Keratinocyte (primary cell): Measurements from ENCODE around the gene SETBP1. TPM values are rescaled to one million over a fixed set of nuclear protein-coding genes. Genes with fewer than 3 reads are reported as not detected.

Experiments used
- DNase-seq: peaks from one replicate; pipeline ENCODE4 v3.0.0-alpha.2; 2011; ENCODE audit warnings: low read depth, missing footprints, low spot score
- FAIRE-seq: peaks from 2 replicates; lab custom pipeline; 2011; peaks lifted over from hg19 to GRCh38; lab: Jason Lieb, UNC
- H2AFZ ChIP-seq: 2 replicates; pipeline ENCODE4 v1.6.0; 2012; ENCODE audit warnings: low read length, control low read depth, inconsistent platforms; ENCODE audit not compliant: control insufficient read depth
- H3K27ac ChIP-seq: 2 replicates; pipeline ENCODE4 v1.5.1; 2011; ENCODE audit warnings: low read length; ENCODE audit not compliant: control insufficient read depth, insufficient read depth
- H3K27me3 ChIP-seq: 3 replicates; pipeline ENCODE4 v1.6.0; 2011; ENCODE audit warnings: low read length; ENCODE audit not compliant: control insufficient read depth, insufficient read depth; ENCODE audit errors: extremely low read depth
- H3K36me3 ChIP-seq, 2 experiments: 2 replicates in 1 of 2; 3 replicates in 1 of 2; pipeline ENCODE4 v1.5.1; 2011; ENCODE audit warnings: low read length in 2 of 2, mild to moderate bottlenecking in 1 of 2; ENCODE audit not compliant: control insufficient read depth in 2 of 2, insufficient read depth in 2 of 2; ENCODE audit errors: extremely low read depth in 1 of 2
- H3K4me1 ChIP-seq: 3 replicates; pipeline ENCODE4 v1.5.1; 2011; ENCODE audit warnings: low read length; ENCODE audit not compliant: control insufficient read depth, insufficient read depth; ENCODE audit errors: extremely low read depth
- H3K4me2 ChIP-seq: 3 replicates; pipeline ENCODE4 v1.6.0; 2011; ENCODE audit warnings: low read depth, low read length; ENCODE audit not compliant: control insufficient read depth, insufficient read depth; ENCODE audit errors: extremely low read depth
- H3K4me3 ChIP-seq, 3 experiments: fragments of 200-600 bp in 1 of 3; sonication (generic) in 1 of 3; 2 replicates in 2 of 3; 3 replicates in 1 of 3; pipeline ENCODE4 v1.5.1; 2011 to 2016; ENCODE audit warnings: low read length in 3 of 3, mild to moderate bottlenecking in 3 of 3, control low read depth in 2 of 3, inconsistent platforms in 1 of 3, low read depth in 1 of 3, mixed read lengths in 1 of 3, mixed run types in 1 of 3, moderate library complexity in 1 of 3; ENCODE audit not compliant: control insufficient read depth in 2 of 3, insufficient read depth in 2 of 3; ENCODE audit errors: extremely low read depth in 1 of 3
- H3K79me2 ChIP-seq: 2 replicates; pipeline ENCODE4 v1.6.0; 2012; ENCODE audit warnings: low read length; ENCODE audit not compliant: control insufficient read depth, insufficient read depth
- H3K9ac ChIP-seq: 3 replicates; pipeline ENCODE4 v1.6.0; 2011; ENCODE audit warnings: low read length; ENCODE audit not compliant: control insufficient read depth, insufficient read depth; ENCODE audit errors: extremely low read depth
- H3K9me1 ChIP-seq: 3 replicates; pipeline ENCODE4 v1.6.0; 2011; ENCODE audit warnings: low read length; ENCODE audit not compliant: control insufficient read depth, insufficient read depth; ENCODE audit errors: extremely low read depth
- H3K9me3 ChIP-seq: 2 replicates; pipeline ENCODE4 v1.5.1; 2012; ENCODE audit warnings: low read depth, low read length; ENCODE audit not compliant: control insufficient read depth
- H4K20me1 ChIP-seq: 3 replicates; pipeline ENCODE4 v1.6.0; 2011; ENCODE audit warnings: low read length; ENCODE audit not compliant: control insufficient read depth, insufficient read depth; ENCODE audit errors: extremely low read depth
- EZH2 ChIP-seq: IDR thresholded peaks from one replicate; pipeline ENCODE4 v1.6.1; 2012; ENCODE audit warnings: inconsistent platforms, mild to moderate bottlenecking, low read length, moderate library complexity
- dilution Hi-C: fragments of 300-500 bp; cut with MboI; formaldehyde crosslinking; loops from one replicate; pipeline ENCODE4 v1.7.0; 2020; ENCODE audit warnings: low sequenced_read_pairs; ENCODE audit not compliant: extremely low pct_ligation_motif_present
- polyA plus RNA-seq, 5 experiments: library from polyadenylated mRNA; depleted of rRNA in 3 of 5; stranded (reverse) in 3 of 5; stranded (forward) in 1 of 5; unstranded in 1 of 5; fragments of >200 nt; gene quantifications; 1 replicate in 1 of 5; 2 replicates in 3 of 5; 3 replicates in 1 of 5; pipeline versions ENCODE4 v1.2.1 to v1.2.3, GENCODE V29; 2011 to 2012; ENCODE audit warnings: missing spikeins in 2 of 5, low read depth in 1 of 5, low replicate concordance in 1 of 5
- TF ChIP-seq, protein P1 (sequence below), 3 experiments: IDR thresholded peaks in 1 of 3; conservative IDR thresholded peaks in 1 of 3; optimal IDR thresholded peaks in 1 of 3; 2 replicates in 2 of 3; 3 replicates in 1 of 3; pipeline versions ENCODE3 to v1.5.1; 2011; ENCODE audit warnings: low read length in 3 of 3, mild to moderate bottlenecking in 3 of 3, moderate library complexity in 2 of 3, control low read depth in 1 of 3, inconsistent platforms in 1 of 3; ENCODE audit not compliant: insufficient read depth in 2 of 3; ENCODE audit errors: extremely low read depth in 1 of 3

Gene SETBP1
- polyA plus RNA-seq, 1 donor (not counting 4 experiments of a cell fraction or from before 2014, with no cell fraction given): 3.3 TPM

DNA sequence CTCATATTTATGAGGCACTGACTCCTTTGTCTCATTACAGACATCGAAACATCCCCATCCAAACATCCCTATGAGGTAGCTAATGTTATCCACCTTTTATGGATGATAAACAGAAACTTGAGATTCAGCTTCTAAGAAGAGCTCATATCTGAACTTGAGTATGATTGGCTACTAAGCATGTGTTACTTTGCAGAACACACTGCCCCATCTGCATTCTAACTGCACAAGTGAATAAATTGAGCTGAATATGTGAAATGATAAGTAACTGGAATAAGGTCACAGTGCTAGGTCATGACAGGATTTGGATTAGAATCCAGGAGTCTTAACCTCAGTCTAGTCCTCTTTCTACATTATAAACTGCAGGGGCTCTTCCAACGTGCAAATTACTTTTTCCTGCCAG lies 172.7 kb downstream of the SETBP1 start:
- Histone ChIP-seq H3K4me1 (peaks cover 16% of the 10 kb centered on the region), H3K79me2 (no peaks in the 10 kb centered on the region), H3K9ac (no peak overlapping the region), H3K9me1 (no peaks in the 10 kb centered on the region), H3K27me3 (no peaks in the 10 kb centered on the region), H3K36me3 (peaks cover 0 to 2% of the 10 kb centered on the region in 2 experiments), H3K9me3 (peaks cover 3% of the 10 kb centered on the region), H3K4me3 (no peak overlapping the region), H4K20me1 (no peaks in the 10 kb centered on the region), H3K4me2 (no peak overlapping the region), H2AFZ (no peak overlapping the region), H3K27ac (no peak overlapping the region)
- FAIRE-seq: no peak
- dilution Hi-C loops: no loop called here
- DNase-seq: no peak
- TF ChIP-seq, protein P1, sequence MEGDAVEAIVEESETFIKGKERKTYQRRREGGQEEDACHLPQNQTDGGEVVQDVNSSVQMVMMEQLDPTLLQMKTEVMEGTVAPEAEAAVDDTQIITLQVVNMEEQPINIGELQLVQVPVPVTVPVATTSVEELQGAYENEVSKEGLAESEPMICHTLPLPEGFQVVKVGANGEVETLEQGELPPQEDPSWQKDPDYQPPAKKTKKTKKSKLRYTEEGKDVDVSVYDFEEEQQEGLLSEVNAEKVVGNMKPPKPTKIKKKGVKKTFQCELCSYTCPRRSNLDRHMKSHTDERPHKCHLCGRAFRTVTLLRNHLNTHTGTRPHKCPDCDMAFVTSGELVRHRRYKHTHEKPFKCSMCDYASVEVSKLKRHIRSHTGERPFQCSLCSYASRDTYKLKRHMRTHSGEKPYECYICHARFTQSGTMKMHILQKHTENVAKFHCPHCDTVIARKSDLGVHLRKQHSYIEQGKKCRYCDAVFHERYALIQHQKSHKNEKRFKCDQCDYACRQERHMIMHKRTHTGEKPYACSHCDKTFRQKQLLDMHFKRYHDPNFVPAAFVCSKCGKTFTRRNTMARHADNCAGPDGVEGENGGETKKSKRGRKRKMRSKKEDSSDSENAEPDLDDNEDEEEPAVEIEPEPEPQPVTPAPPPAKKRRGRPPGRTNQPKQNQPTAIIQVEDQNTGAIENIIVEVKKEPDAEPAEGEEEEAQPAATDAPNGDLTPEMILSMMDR (optimal IDR thresholded peaks at IDR 0.05 in 1 of 3, IDR thresholded peaks at IDR 0.05 in 1 of 3, conservative IDR thresholded peaks at IDR 0.05 in 1 of 3; ENCODE audit: extremely low read depth in 1 of 3, insufficient read depth in 2 of 3, low read length in 3 of 3): no peak
- no peak for TF ChIP-seq EZH2

DNA sequence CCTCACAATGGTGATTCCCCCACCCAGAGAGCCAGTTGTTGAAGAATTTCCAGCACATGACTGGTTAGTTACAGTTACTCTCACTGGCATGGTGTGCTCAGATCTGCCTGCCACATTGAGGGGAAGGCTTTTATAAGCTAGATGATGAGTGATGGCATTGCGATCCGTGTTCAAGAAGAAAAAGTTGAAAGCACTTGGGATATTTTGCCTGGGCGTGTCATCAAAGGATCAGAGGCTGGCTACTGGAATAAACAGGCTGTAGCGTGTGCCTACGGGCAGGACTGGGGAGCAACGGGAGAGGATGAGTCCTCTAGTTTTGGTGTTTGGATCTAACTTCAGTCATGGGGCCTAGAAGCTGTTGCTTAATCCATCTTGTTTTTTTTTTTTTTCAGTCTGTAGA lies 175.0 kb downstream of the SETBP1 start:
- H3K27ac ChIP-seq: peak overlapping the region; percentile 49
- H3K79me2 ChIP-seq: no peaks in the 10 kb centered on the region
- no peaks in the 10 kb centered on the region for H3K36me3 ChIP-seq
- no peaks in the 10 kb centered on the region for H4K20me1 ChIP-seq
- H3K4me1 ChIP-seq: peaks cover 22% of the 10 kb centered on the region
- H3K4me3 ChIP-seq: peak overlapping the region in 1 of 3 experiments; percentile 2
- TF ChIP-seq, protein P1 (optimal IDR thresholded peaks at IDR 0.05 in 1 of 3, IDR thresholded peaks at IDR 0.05 in 1 of 3, conservative IDR thresholded peaks at IDR 0.05 in 1 of 3; ENCODE audit: extremely low read depth in 1 of 3, insufficient read depth in 2 of 3, low read length in 3 of 3): no peak
- H3K9ac ChIP-seq: peak overlapping the region; percentile 11
- FAIRE-seq (peak; percentile 85), DNase-seq (peak; percentile 67)
- no peaks in the 10 kb centered on the region for H3K27me3 ChIP-seq
- dilution Hi-C loops: no loop called here
- H3K4me2 ChIP-seq: peak overlapping the region; percentile 72
- peaks cover 3% of the 10 kb centered on the region for H3K9me3 ChIP-seq
- H3K9me1 ChIP-seq: no peaks in the 10 kb centered on the region
- no peak overlapping the region for H2AFZ ChIP-seq
